OCI-LY7 (cell line): Measurements from ENCODE around the gene RORC.

ENCODE experiments used
- EZH2phosphoT487 ChIP-seq: fragments of 200-600 bp; sonication (generic); IDR thresholded peaks from 2 replicates; pipeline ENCODE4 v1.6.1; 2018; ENCODE audit warnings: low read depth, borderline replicate concordance, mild to moderate bottlenecking, mixed run types, antibody characterized with exemption, low read length, moderate library complexity, mixed read lengths
- TF ChIP-seq, protein P1 (sequence below): fragments of 200-600 bp; sonication (generic); conservative IDR thresholded peaks from 2 replicates; pipeline ENCODE4 v1.5.1; 2014; ENCODE audit warnings: mild to moderate bottlenecking, antibody characterized with exemption, low read length, moderate library complexity, mixed read lengths

- TF ChIP-seq, protein P1, sequence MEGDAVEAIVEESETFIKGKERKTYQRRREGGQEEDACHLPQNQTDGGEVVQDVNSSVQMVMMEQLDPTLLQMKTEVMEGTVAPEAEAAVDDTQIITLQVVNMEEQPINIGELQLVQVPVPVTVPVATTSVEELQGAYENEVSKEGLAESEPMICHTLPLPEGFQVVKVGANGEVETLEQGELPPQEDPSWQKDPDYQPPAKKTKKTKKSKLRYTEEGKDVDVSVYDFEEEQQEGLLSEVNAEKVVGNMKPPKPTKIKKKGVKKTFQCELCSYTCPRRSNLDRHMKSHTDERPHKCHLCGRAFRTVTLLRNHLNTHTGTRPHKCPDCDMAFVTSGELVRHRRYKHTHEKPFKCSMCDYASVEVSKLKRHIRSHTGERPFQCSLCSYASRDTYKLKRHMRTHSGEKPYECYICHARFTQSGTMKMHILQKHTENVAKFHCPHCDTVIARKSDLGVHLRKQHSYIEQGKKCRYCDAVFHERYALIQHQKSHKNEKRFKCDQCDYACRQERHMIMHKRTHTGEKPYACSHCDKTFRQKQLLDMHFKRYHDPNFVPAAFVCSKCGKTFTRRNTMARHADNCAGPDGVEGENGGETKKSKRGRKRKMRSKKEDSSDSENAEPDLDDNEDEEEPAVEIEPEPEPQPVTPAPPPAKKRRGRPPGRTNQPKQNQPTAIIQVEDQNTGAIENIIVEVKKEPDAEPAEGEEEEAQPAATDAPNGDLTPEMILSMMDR, result no peak
- no peak for TF ChIP-seq EZH2phosphoT487
Measured at GRCh38 chr1:151851886-151852285, 20.3 kb upstream of the RORC start.
